Measurements from ENCODE around the gene SFTPD.

GRCh38 chr10:79983286-79983909 is 34.5 kb upstream of the SFTPD start:
- TF ChIP-seq POLR2AphosphoS5 (IDR thresholded peaks at IDR 0.05; ENCODE audit: low read depth, low read length) = no peak
- no peak for TF ChIP-seq POLR2A (IDR thresholded peaks at IDR 0.05; ENCODE audit: low read depth, low read length)
- no peak for TF ChIP-seq TAF1 (IDR thresholded peaks at IDR 0.05; ENCODE audit: borderline replicate concordance, low read depth, low read length)
